ENCODE results near the gene MEI4. TPM values are rescaled to one million over a fixed set of nuclear protein-coding genes. Genes with fewer than 3 reads are reported as not detected.

MEI4 gene
- total and polyA plus RNA-seq, 2 donors (not counting 1 experiment from before 2014, with no cell fraction given), result not detected

GRCh38 chr6:77607004-77607403 lies 45.8 kb upstream of the MEI4 start:
- CTCF ChIA-PET, result no interaction called here
- ATAC-seq (ENCODE audit: low read depth), result no peak
- no peak for DNase-seq
- Histone ChIP-seq H2AFZ (ENCODE audit: insufficient read depth, low read depth, low read length, poor library complexity, severe bottlenecking) (no peak overlapping the region), H3K27ac (ENCODE audit: low read length in 2 of 2) (no peak overlapping the region), H3K79me2 (ENCODE audit: control insufficient read depth, insufficient read depth, low read length) (no peaks in the 10 kb centered on the region), H3K27me3 (replicated peaks in 1 of 4; ENCODE audit: control extremely low read depth in 1 of 4, control insufficient read depth in 3 of 4, insufficient read depth in 4 of 4, low read length in 3 of 4) (no peaks in the 10 kb centered on the region), H4K20me1 (ENCODE audit: control insufficient read depth, insufficient read depth, low read length, poor library complexity, severe bottlenecking) (no peaks in the 10 kb centered on the region), H3K4me2 (replicated peaks; ENCODE audit: low read depth, low read length, poor library complexity, severe bottlenecking) (no peak overlapping the region), H3K4me1 (ENCODE audit: control insufficient read depth in 2 of 2, insufficient read depth in 2 of 2, low read length in 2 of 2) (no peaks in the 10 kb centered on the region), H3K9me3 (ENCODE audit: control extremely low read depth in 1 of 3, control insufficient read depth in 2 of 3, insufficient read depth in 1 of 3, low read length in 2 of 3) (peaks cover 0 to 1% (median 0%) of the 10 kb centered on the region in 3 donors), H3K36me3 (replicated peaks in 1 of 2; ENCODE audit: control extremely low read depth in 1 of 2, control insufficient read depth in 1 of 2, extremely low read depth in 1 of 2, insufficient read depth in 2 of 2, low read length in 1 of 2) (no peaks in the 10 kb centered on the region), H3K9ac (ENCODE audit: low read length) (no peak overlapping the region), H3K4me3 (ENCODE audit: control extremely low read depth in 1 of 5, extremely low read depth in 1 of 5, insufficient read depth in 1 of 5, low read depth in 2 of 5, low read length in 4 of 5) (no peak overlapping the region)
- H3K27ac Mint-ChIP-seq, result no peak overlapping the region
- intact Hi-C loops (cut with micrococcal nuclease), result no loop called here
- H3K9me3 Mint-ChIP-seq (ENCODE audit: insufficient read depth), result peaks cover 3% of the 10 kb centered on the region
- H3K4me1 Mint-ChIP-seq, result no peaks in the 10 kb centered on the region
- no peaks in the 10 kb centered on the region for H3K27me3 Mint-ChIP-seq
- 100% methylated on average over 4 of the region's 5 CpGs for WGBS (ENCODE audit: insufficient coverage)
- no peak overlapping the region for H3K4me3 Mint-ChIP-seq
- POLR2A ChIA-PET, result no interaction called here
- TF ChIP-seq EZH2 (IDR thresholded peaks at IDR 0.05; ENCODE audit: borderline replicate concordance, insufficient read depth, low read depth, low read length, poor library complexity, severe bottlenecking), result no peak
- TF ChIP-seq CTCF (IDR thresholded peaks at IDR 0.05), result no peak

- no peak overlapping the region for H3K9ac ChIP-seq (ENCODE audit: low read length)
- WGBS (ENCODE audit: insufficient coverage), result no CpG with 5 or more reads among the region's 1 CpG
- H3K27ac ChIP-seq (ENCODE audit: low read length in 2 of 2), result no peak overlapping the region
- no peaks in the 10 kb centered on the region for H3K4me1 Mint-ChIP-seq
- CTCF ChIA-PET, result no interaction called here
- ATAC-seq (ENCODE audit: low read depth) (no peak), DNase-seq (no peak)
- H2AFZ ChIP-seq (ENCODE audit: insufficient read depth, low read depth, low read length, poor library complexity, severe bottlenecking), result no peak overlapping the region
- intact Hi-C loops (cut with micrococcal nuclease), result no loop called here
- peaks cover 0 to 1% (median 0%) of the 10 kb centered on the region in 3 donors for H3K9me3 ChIP-seq (ENCODE audit: control extremely low read depth in 1 of 3, control insufficient read depth in 2 of 3, insufficient read depth in 1 of 3, low read length in 2 of 3)
- H3K4me3 Mint-ChIP-seq, result no peak overlapping the region
- H3K27me3 ChIP-seq (replicated peaks in 1 of 4; ENCODE audit: control extremely low read depth in 1 of 4, control insufficient read depth in 3 of 4, insufficient read depth in 4 of 4, low read length in 3 of 4), result no peaks in the 10 kb centered on the region
- no peak overlapping the region for H3K4me2 ChIP-seq (replicated peaks; ENCODE audit: low read depth, low read length, poor library complexity, severe bottlenecking)
- H3K79me2 ChIP-seq (ENCODE audit: control insufficient read depth, insufficient read depth, low read length), result no peaks in the 10 kb centered on the region
- H4K20me1 ChIP-seq (ENCODE audit: control insufficient read depth, insufficient read depth, low read length, poor library complexity, severe bottlenecking), result no peaks in the 10 kb centered on the region
- no peak overlapping the region for H3K4me3 ChIP-seq (ENCODE audit: control extremely low read depth in 1 of 5, extremely low read depth in 1 of 5, insufficient read depth in 1 of 5, low read depth in 2 of 5, low read length in 4 of 5)
- H3K4me1 ChIP-seq (ENCODE audit: control insufficient read depth in 2 of 2, insufficient read depth in 2 of 2, low read length in 2 of 2), result no peaks in the 10 kb centered on the region
- no peaks in the 10 kb centered on the region for H3K36me3 ChIP-seq (replicated peaks in 1 of 2; ENCODE audit: control extremely low read depth in 1 of 2, control insufficient read depth in 1 of 2, extremely low read depth in 1 of 2, insufficient read depth in 2 of 2, low read length in 1 of 2)
- H3K9me3 Mint-ChIP-seq (ENCODE audit: insufficient read depth), result peaks cover 3% of the 10 kb centered on the region
- H3K27me3 Mint-ChIP-seq, result no peaks in the 10 kb centered on the region
- no peak for TF ChIP-seq EZH2 (IDR thresholded peaks at IDR 0.05; ENCODE audit: borderline replicate concordance, insufficient read depth, low read depth, low read length, poor library complexity, severe bottlenecking)
- TF ChIP-seq CTCF (IDR thresholded peaks at IDR 0.05), result no peak
- POLR2A ChIA-PET, result no interaction called here
- no peak overlapping the region for H3K27ac Mint-ChIP-seq
Observed at GRCh38 chr6:77609106-77609505, 43.7 kb upstream of the MEI4 start.

Measured in B cell (primary cell).